ENCODE data around the gene NAA30.
"Not testable (repeated sequence)": the region's sequence is repeated elsewhere in the genome, so short reads cannot be mapped to it uniquely, and the experiment has no call there.

Gene NAA30

GRCh38 chr14:57390037-57390805 is at the start of gene NAA30:
TSS of gene NAA30 (plus strand) at chr14:57390586. CDS start at chr14:57390958, 372 bp downstream.
- peak; percentile 76 for DNase-seq

GRCh38 chr14:57343545-57344297 is 46.7 kb upstream of the NAA30 start:
- not testable (repeated sequence) for DNase-seq

GRCh38 chr14:57345106-57345505 is 45.3 kb upstream of the NAA30 start:
- DNase-seq: no peak

GRCh38 chr14:57346741-57347140 is 43.6 kb upstream of the NAA30 start:
- DNase-seq: no peak

- no peak for DNase-seq
Observed at GRCh38 chr14:57352396-57353170, 37.8 kb upstream of the NAA30 start.

GRCh38 chr14:57355081-57355800 is 35.1 kb upstream of the NAA30 start:
- no peak for DNase-seq

- DNase-seq: no peak
Observed at GRCh38 chr14:57362361-57362760, 28.0 kb upstream of the NAA30 start.

GRCh38 chr14:57364659-57365450 is 25.5 kb upstream of the NAA30 start:
- no peak for DNase-seq

GRCh38 chr14:57370187-57370586 is 20.2 kb upstream of the NAA30 start:
- not testable (repeated sequence) for DNase-seq

- no peak for DNase-seq
Observed at GRCh38 chr14:57371013-57371412, 19.4 kb upstream of the NAA30 start.

- no peak for DNase-seq
Observed at GRCh38 chr14:57375156-57375555, 15.2 kb upstream of the NAA30 start.

GRCh38 chr14:57378661-57379060 is 11.7 kb upstream of the NAA30 start:
- no peak for DNase-seq

GRCh38 chr14:57380935-57381334 is 9.5 kb upstream of the NAA30 start:
- no peak for DNase-seq

- DNase-seq: no peak
Observed at GRCh38 chr14:57382283-57382682, 8.1 kb upstream of the NAA30 start.

GRCh38 chr14:57383125-57383745 is 7.2 kb upstream of the NAA30 start:
- no peak for DNase-seq

GRCh38 chr14:57388067-57388466 is 2.3 kb upstream of the NAA30 start:
- DNase-seq: no peak

GRCh38 chr14:57389646-57390036 is 745 bp upstream of the NAA30 start:
- peak; percentile 21 for DNase-seq

GRCh38 chr14:57390806-57391516 is 575 bp downstream of the NAA30 start:
- no peak for DNase-seq

- DNase-seq: no peak
Observed at GRCh38 chr14:57391517-57392195, 1.3 kb downstream of the NAA30 start.

GRCh38 chr14:57392830-57393229 is 2.4 kb downstream of the NAA30 start:
- DNase-seq: no peak

Data from NCI-H1417 treated with DMSO at 0.1 percent for 48 hours (cell line).